Esophagus muscularis mucosa (tissue), 3 donors: ENCODE measurements around the gene ABCC9.

ENCODE experiments used
- CTCF ChIP-seq, 3 experiments: fragments of 200-600 bp in 2 of 3; fragments of 450-650 bp in 1 of 3; sonication (generic) in 2 of 3; IDR thresholded peaks; one replicate each; pipeline ENCODE4 v1.5.1; 2017 to 2019; ENCODE audit warnings: antibody characterized with exemption in 3 of 3, mild to moderate bottlenecking in 2 of 3, moderate library complexity in 1 of 3
- POLR2A ChIP-seq: fragments of 450-650 bp; IDR thresholded peaks from one replicate; pipeline ENCODE4 v1.6.1; 2017; ENCODE audit warnings: antibody characterized with exemption, moderate library complexity, mild to moderate bottlenecking, low read depth

GRCh38 chr12:21756699-21757098 is 184.5 kb downstream of the ABCC9 start:
- no peak for TF ChIP-seq POLR2A
- no peak for TF ChIP-seq CTCF (IDR thresholded peaks at IDR 0.05)
